HCT116 (cell line): ENCODE measurements around the gene KIF3C. TPM values are rescaled to one million over a fixed set of nuclear protein-coding genes. Genes with fewer than 3 reads are reported as not detected.

Experiments used
- ATAC-seq: fragments of 200-7000 bp; cut with Tn5 transposase; 2 replicates; pipeline ENCODE4 v1.9.1; 2020; ENCODE audit warnings: mild to moderate bottlenecking, moderate library complexity
- BruUV-seq: library from RNA; stranded (reverse); fragments of 400-500 nt; replicated peaks from 2 replicates; lab custom pipeline; 2021; lab: Mats Ljungman, UMichigan
- CTCF ChIA-PET: fragments of 300-600 bp; sonication (Branson Sonifier 250); formaldehyde crosslinking; loops from one replicate; lab custom pipeline; 2021; ENCODE audit warnings: antibody characterized with exemption; lab: Charles Lee
- POLR2A ChIA-PET: fragments of 300-600, 350-600 bp; sonication (Branson Sonifier 250); formaldehyde crosslinking; loops from one replicate; lab custom pipeline; 2021; ENCODE audit warnings: antibody characterized with exemption; lab: Charles Lee
- RAD21 ChIA-PET, 2 experiments: fragments of 300-600 bp; sonication (Branson Sonifier 250); formaldehyde crosslinking; loops; one replicate each; lab custom pipeline; 2023; ENCODE audit warnings: low total read pairs in 2 of 2; ENCODE audit not compliant: uncharacterized antibody in 2 of 2, unreplicated experiment in 2 of 2, low non-redundant PET in 1 of 2; lab: Charles Lee
- DNase-seq: peaks from one replicate; pipeline ENCODE4 v3.0.0-alpha.2; 2010; ENCODE audit warnings: low read depth, low spot score
- H2AFZ ChIP-seq: fragments of 200-600 bp; shearing (Covaris generic), sonication (generic); 2 replicates; pipeline ENCODE4 v1.6.1; 2017; ENCODE audit warnings: low read depth, mixed run types, mixed read lengths, antibody characterized with exemption, low read length; ENCODE audit not compliant: poor library complexity, severe bottlenecking
- H3K27ac ChIP-seq: 2 replicates; pipeline ENCODE4 v1.5.1; 2012; ENCODE audit warnings: low read depth, low read length
- H3K27me3 ChIP-seq: fragments of 200-600 bp; sonication (generic); 2 replicates; pipeline ENCODE4 v1.6.1; 2016; ENCODE audit warnings: mixed run types, low read length, mixed read lengths; ENCODE audit not compliant: insufficient read depth
- H3K36me3 ChIP-seq, 2 experiments: fragments of 200-500 bp in 1 of 2; fragments of 200-600 bp in 1 of 2; sonication (Bioruptor generic) in 1 of 2; sonication (generic) in 1 of 2; 2 replicates each; pipeline versions ENCODE4 v1.5.1 to v1.6.1; 2014 to 2016; ENCODE audit warnings: low read length in 2 of 2, inconsistent platforms in 1 of 2, mixed read lengths in 1 of 2, mixed run types in 1 of 2; ENCODE audit not compliant: insufficient read depth in 2 of 2, control insufficient read depth in 1 of 2
- H3K4me1 ChIP-seq, 2 experiments: fragments of 200-600 bp in 1 of 2; sonication (generic) in 1 of 2; 2 replicates each; pipeline versions ENCODE4 v1.5.1 to v1.6.1; 2012 to 2017; ENCODE audit warnings: low read length in 2 of 2, inconsistent platforms in 1 of 2, mild to moderate bottlenecking in 1 of 2, mixed read lengths in 1 of 2, mixed run types in 1 of 2, moderate library complexity in 1 of 2; ENCODE audit not compliant: insufficient read depth in 2 of 2, control insufficient read depth in 1 of 2
- H3K4me2 ChIP-seq: fragments of 200-600 bp; sonication (generic); 2 replicates; pipeline ENCODE4 v1.6.1; 2017; ENCODE audit warnings: mixed run types, low read length, mixed read lengths
- H3K4me3 ChIP-seq, 2 experiments: fragments of 200-600 bp in 1 of 2; sonication (generic) in 1 of 2; replicated peaks in 1 of 2; 2 replicates each; pipeline ENCODE4 v1.5.1; 2011 to 2016; ENCODE audit warnings: low read length in 2 of 2, control low read depth in 1 of 2, low read depth in 1 of 2, mild to moderate bottlenecking in 1 of 2, mixed read lengths in 1 of 2, mixed run types in 1 of 2
- H3K79me2 ChIP-seq: fragments of 200-600 bp; sonication (generic); 2 replicates; pipeline ENCODE4 v1.6.1; 2017; ENCODE audit warnings: mild to moderate bottlenecking, mixed run types, low read length, moderate library complexity, mixed read lengths; ENCODE audit not compliant: insufficient read depth
- H3K9ac ChIP-seq: fragments of 200-600 bp; sonication (generic); 2 replicates; pipeline ENCODE4 v1.6.1; 2016; ENCODE audit warnings: low read length, mixed read lengths
- H3K9me2 ChIP-seq: fragments of 200-600 bp; sonication (generic), shearing (Covaris generic); 2 replicates; pipeline ENCODE4 v1.6.1; 2017; ENCODE audit warnings: mixed run types, mild to moderate bottlenecking, moderate library complexity; ENCODE audit not compliant: insufficient read depth
- H3K9me3 ChIP-seq, 2 experiments: fragments of 200-500 bp in 1 of 2; fragments of 200-600 bp in 1 of 2; sonication (Bioruptor generic) in 1 of 2; sonication (generic) in 1 of 2; 2 replicates each; pipeline ENCODE4 v1.6.1; 2014 to 2017; ENCODE audit warnings: low read length in 2 of 2, mixed read lengths in 2 of 2, inconsistent platforms in 1 of 2, low read depth in 1 of 2, mild to moderate bottlenecking in 1 of 2, mixed run types in 1 of 2, moderate library complexity in 1 of 2; ENCODE audit not compliant: control insufficient read depth in 1 of 2, insufficient read depth in 1 of 2
- H4K20me1 ChIP-seq: fragments of 200-600 bp; sonication (generic), shearing (Covaris generic); 2 replicates; pipeline ENCODE4 v1.6.1; 2017; ENCODE audit warnings: mixed run types, mild to moderate bottlenecking, moderate library complexity; ENCODE audit not compliant: insufficient read depth
- ATF3 ChIP-seq: IDR thresholded peaks from 2 replicates; pipeline ENCODE4 v1.6.1; 2012
- CBX3 ChIP-seq: IDR thresholded peaks from 2 replicates; pipeline ENCODE4 v1.6.1; 2012; ENCODE audit warnings: low read depth
- CTCF ChIP-seq, 3 experiments: fragments of 200-600 bp in 1 of 3; sonication (generic) in 1 of 3; IDR thresholded peaks in 2 of 3; conservative IDR thresholded peaks in 1 of 3; 2 replicates each; pipeline ENCODE4 v1.5.1; 2012 to 2017; ENCODE audit warnings: low read depth in 2 of 3, low read length in 2 of 3, antibody characterized with exemption in 1 of 3, borderline replicate concordance in 1 of 3, control low read depth in 1 of 3, mild to moderate bottlenecking in 1 of 3, mixed read lengths in 1 of 3, mixed run types in 1 of 3, moderate library complexity in 1 of 3; ENCODE audit not compliant: insufficient read depth in 1 of 3
- EGR1 ChIP-seq: IDR thresholded peaks from 2 replicates; pipeline ENCODE4 v1.6.1; 2012; ENCODE audit warnings: low read depth
- ELF1 ChIP-seq: IDR thresholded peaks from 2 replicates; pipeline ENCODE4 v1.6.1; 2012; ENCODE audit warnings: low read depth, borderline replicate concordance
- JUND ChIP-seq: IDR thresholded peaks from 2 replicates; pipeline ENCODE4 v1.6.1; 2012
- POLR2A ChIP-seq: IDR thresholded peaks from 2 replicates; pipeline ENCODE4 v1.7.0; 2011; ENCODE audit warnings: borderline replicate concordance; ENCODE audit not compliant: insufficient read depth, insufficient read length; ENCODE audit errors: extremely low read depth
- REST ChIP-seq: IDR thresholded peaks from 2 replicates; pipeline ENCODE4 v1.6.1; 2012; ENCODE audit warnings: low read depth
- SRF ChIP-seq: IDR thresholded peaks from 2 replicates; pipeline ENCODE4 v1.6.1; 2012; ENCODE audit warnings: low read depth
- TCF7L2 ChIP-seq: IDR thresholded peaks from 2 replicates; pipeline ENCODE4 v1.7.0; 2011; ENCODE audit warnings: borderline replicate concordance, inconsistent platforms; ENCODE audit not compliant: insufficient read depth, insufficient read length; ENCODE audit errors: extremely low read depth
- YY1 ChIP-seq: IDR thresholded peaks from 2 replicates; pipeline ENCODE4 v1.6.1; 2011; ENCODE audit warnings: low read length, low read depth, moderate library complexity, mild to moderate bottlenecking; ENCODE audit not compliant: insufficient replicate concordance; ENCODE audit errors: extremely low read depth
- ZFX ChIP-seq: fragments of 450-650 bp; IDR thresholded peaks from 2 replicates; pipeline ENCODE4 v1.6.1; 2017
- ZNF274 ChIP-seq: fragments of 200-500 bp; sonication (Bioruptor generic); IDR thresholded peaks from 2 replicates; pipeline ENCODE4 v1.6.1; 2014; ENCODE audit warnings: mild to moderate bottlenecking, low read depth, low read length, inconsistent platforms
- intact Hi-C: fragments of 100-400 bp; cut with micrococcal nuclease; formaldehyde crosslinking; loops from 2 replicates; pipeline ENCODE4 v1.10.0; 2022
- total RNA-seq: library from RNA; stranded (reverse); gene quantifications from one replicate; pipeline ENCODE4 v1.2.1, GENCODE V29; 2021; ENCODE audit not compliant: unreplicated experiment

KIF3C gene
- total RNA-seq, 1 experiment from 2014 or later: 5.4 TPM

- Histone ChIP-seq H3K4me3 (no peak overlapping the region), H3K9ac (no peak overlapping the region), H3K36me3 (no peaks in the 10 kb centered on the region), H3K9me2 (no peaks in the 10 kb centered on the region), H3K4me1 (no peaks in the 10 kb centered on the region), H3K79me2 (no peaks in the 10 kb centered on the region), H3K27ac (no peak overlapping the region), H3K27me3 (no peaks in the 10 kb centered on the region), H3K9me3 (no peaks in the 10 kb centered on the region), H3K4me2 (no peak overlapping the region), H4K20me1 (no peaks in the 10 kb centered on the region), H2AFZ (no peak overlapping the region)
- CTCF ChIA-PET: no interaction called here
- BruUV-seq: no TSS peak
- POLR2A ChIA-PET: interaction anchor here (0.6 kb wide), 1 partner anchor 9 kb away, joined by 4 read pairs; no protein-coding TSS in a partner anchor
- intact Hi-C loops: no loop called here
- ATAC-seq (no peak), DNase-seq (no peak)
- RAD21 ChIA-PET: no interaction called here
- TF ChIP-seq ZFX: no peak
- no peak for TF ChIP-seq POLR2A
- TF ChIP-seq CBX3: no peak
- no peak for TF ChIP-seq ZNF274
- TF ChIP-seq YY1: no peak
- TF ChIP-seq TCF7L2: no peak
- no peak for TF ChIP-seq JUND
- no peak for TF ChIP-seq ATF3
- no peak for TF ChIP-seq SRF
- TF ChIP-seq CTCF (IDR thresholded peaks at IDR 0.05 in 2 of 3, conservative IDR thresholded peaks at IDR 0.05 in 1 of 3; ENCODE audit: borderline replicate concordance in 1 of 3, insufficient read depth in 1 of 3, low read depth in 2 of 3, low read length in 2 of 3): no peak
- TF ChIP-seq ELF1: no peak
- no peak for TF ChIP-seq EGR1
- TF ChIP-seq REST: no peak
- TF ChIP-seq, all 23 proteins: peak for 0
Observed at GRCh38 chr2:26024260-26024659, 42.0 kb upstream of the KIF3C start.
